NCI-H1694 treated with DMSO at 0.1 percent for 48 hours (cell line): ENCODE results near the gene KIF18B.

Source experiments
- DNase-seq: peaks from one replicate; lab custom pipeline; 2025; lab: John Stamatoyannopoulos, UW

Gene KIF18B

DNA sequence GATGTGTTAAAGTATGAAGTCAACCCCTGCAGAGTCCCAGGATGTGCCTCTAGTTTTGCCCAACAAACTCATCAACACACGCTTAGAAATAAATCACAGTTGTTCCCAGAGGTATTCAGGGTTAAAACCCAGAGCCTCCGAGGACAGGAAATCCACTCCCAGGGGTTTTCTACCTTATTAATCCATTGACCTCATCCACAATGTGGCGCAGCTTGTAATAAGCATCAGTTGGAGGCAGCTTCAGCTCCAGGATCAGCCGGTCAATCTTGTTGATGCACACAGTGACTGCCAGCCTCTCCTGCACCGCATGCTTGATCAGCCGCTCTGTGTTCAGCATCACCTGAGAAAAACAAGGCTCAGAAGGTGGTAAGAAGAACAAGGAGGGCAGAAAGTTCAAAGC, 71.8 kb downstream of the KIF18B start:
- DNase-seq = no peak
